Lower leg skin (tissue), 4 donors: ENCODE results near the gene GPD1. TPM values are rescaled to one million over a fixed set of nuclear protein-coding genes. Genes with fewer than 3 reads are reported as not detected.

Experiments used
- DNase-seq, 2 donors: peaks; one replicate each; pipeline ENCODE4 v3.0.0-alpha.2; 2019; ENCODE audit warnings: low spot score in 2 of 2
- H3K4me3 ChIP-seq: fragments of 200-600 bp; sonication (generic); 2 replicates; pipeline ENCODE4 v1.5.1; 2017; ENCODE audit warnings: mild to moderate bottlenecking, low read depth; ENCODE audit not compliant: poor library complexity, severe bottlenecking
- POLR2A ChIP-seq, 2 donors: fragments of 450-650 bp; IDR thresholded peaks; one replicate each; pipeline ENCODE4 v1.6.1; 2016 to 2017; ENCODE audit warnings: antibody characterized with exemption in 2 of 2, mild to moderate bottlenecking in 1 of 2, moderate library complexity in 1 of 2
- WGBS, 2 donors: methylation state at CpG; one replicate each; pipeline ENCODE4 v1.1.5; 2018; 5-methylcytosine and 5-hydroxymethylcytosine counted together
- intact Hi-C: fragments of 100-400 bp; cut with DNase I; formaldehyde crosslinking; loops from one replicate; pipeline ENCODE4 v1.15.0; 2023; ENCODE audit warnings: low total_unique reads
- total RNA-seq, 4 donors: library from RNA; depleted of rRNA; stranded (reverse); fragments of >200 nt; gene quantifications; one replicate each; pipeline ENCODE4 v1.1.0, GENCODE V29; 2016
- TF ChIP-seq, protein P1 (sequence below), 3 donors: fragments of 450-650 bp; IDR thresholded peaks; one replicate each; pipeline ENCODE4 v1.5.1; 2016; ENCODE audit warnings: antibody characterized with exemption in 3 of 3, mild to moderate bottlenecking in 3 of 3, moderate library complexity in 2 of 3

GPD1 gene
- total RNA-seq, 4 donors from 2014 or later = 29.9 to 38.8 (median 36.7) TPM

- no peak for TF ChIP-seq POLR2A (IDR thresholded peaks at IDR 0.05)
- TF ChIP-seq, protein P1, sequence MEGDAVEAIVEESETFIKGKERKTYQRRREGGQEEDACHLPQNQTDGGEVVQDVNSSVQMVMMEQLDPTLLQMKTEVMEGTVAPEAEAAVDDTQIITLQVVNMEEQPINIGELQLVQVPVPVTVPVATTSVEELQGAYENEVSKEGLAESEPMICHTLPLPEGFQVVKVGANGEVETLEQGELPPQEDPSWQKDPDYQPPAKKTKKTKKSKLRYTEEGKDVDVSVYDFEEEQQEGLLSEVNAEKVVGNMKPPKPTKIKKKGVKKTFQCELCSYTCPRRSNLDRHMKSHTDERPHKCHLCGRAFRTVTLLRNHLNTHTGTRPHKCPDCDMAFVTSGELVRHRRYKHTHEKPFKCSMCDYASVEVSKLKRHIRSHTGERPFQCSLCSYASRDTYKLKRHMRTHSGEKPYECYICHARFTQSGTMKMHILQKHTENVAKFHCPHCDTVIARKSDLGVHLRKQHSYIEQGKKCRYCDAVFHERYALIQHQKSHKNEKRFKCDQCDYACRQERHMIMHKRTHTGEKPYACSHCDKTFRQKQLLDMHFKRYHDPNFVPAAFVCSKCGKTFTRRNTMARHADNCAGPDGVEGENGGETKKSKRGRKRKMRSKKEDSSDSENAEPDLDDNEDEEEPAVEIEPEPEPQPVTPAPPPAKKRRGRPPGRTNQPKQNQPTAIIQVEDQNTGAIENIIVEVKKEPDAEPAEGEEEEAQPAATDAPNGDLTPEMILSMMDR (IDR thresholded peaks at IDR 0.05) = no peak
- intact Hi-C loops = no loop called here
- 87 to 88% methylated on average over 6 of the region's 6 CpGs for WGBS, 2 donors
- no peak for DNase-seq
- H3K4me3 ChIP-seq = no peak overlapping the region
Observed at GRCh38 chr12:50097952-50098351, 5.9 kb upstream of the GPD1 start.

DNA sequence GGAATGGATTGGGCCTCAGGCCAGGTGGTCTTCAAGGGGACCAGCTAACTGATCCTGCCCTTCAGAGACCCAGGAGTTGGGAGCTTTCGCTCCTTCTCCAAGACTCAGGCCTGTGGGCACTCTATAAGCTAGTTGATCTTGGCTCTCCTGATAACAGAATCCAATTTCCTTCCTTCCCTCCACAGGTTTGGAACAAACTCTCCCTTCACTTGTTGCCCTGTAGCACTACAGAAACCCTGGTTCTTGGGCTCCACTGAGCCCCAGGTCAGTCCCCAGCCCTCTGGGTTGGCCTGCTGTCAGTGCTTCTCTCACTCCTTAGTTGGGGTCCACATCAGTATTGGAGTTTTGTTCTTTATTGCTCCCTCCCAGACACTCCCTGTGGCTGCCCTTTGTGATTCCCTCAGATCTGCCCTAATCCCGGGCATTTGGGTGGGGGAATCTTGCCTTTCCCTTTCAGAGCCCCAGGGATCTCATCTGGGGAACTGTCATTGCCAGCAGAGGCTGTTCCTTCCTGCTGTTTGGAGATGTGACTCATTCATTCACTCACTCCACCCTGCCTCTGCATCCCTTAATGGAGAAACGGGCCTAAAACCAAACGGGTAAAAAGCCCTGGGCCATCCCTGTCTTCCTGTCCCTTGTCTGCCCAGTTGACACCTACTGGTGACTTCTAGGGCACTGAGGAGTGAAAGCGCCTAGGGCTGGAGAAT, 4.4 kb upstream of the GPD1 start:
- no peak overlapping the region for H3K4me3 ChIP-seq
- intact Hi-C loops = no loop called here
- WGBS, 2 donors = 36 to 37% methylated on average over 5 of the region's 5 CpGs
- TF ChIP-seq, protein P1 (IDR thresholded peaks at IDR 0.05) = no peak
- TF ChIP-seq POLR2A (IDR thresholded peaks at IDR 0.05) = no peak
- no peak for DNase-seq

DNA sequence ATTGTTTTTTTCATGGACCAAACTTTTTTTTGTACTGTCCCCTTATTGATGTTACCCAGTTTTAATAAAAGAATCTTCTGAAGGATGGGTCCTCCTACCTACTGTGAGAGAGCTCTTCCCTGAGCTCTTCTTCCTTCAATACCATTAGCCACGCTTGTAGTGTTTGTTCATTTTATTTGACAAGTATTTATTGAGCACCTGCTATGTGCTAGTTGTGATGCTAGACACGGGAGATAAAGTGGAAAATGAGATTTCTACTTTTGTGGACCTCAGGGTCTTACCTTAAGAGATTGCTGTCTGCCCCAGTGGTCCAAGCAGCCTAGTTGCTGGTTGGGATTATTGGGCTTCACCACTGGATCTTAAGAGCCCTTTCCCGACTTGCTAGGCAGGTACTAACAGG, 3.2 kb upstream of the GPD1 start:
- TF ChIP-seq, protein P1 (IDR thresholded peaks at IDR 0.05) = no peak
- no peak for TF ChIP-seq POLR2A (IDR thresholded peaks at IDR 0.05)
- intact Hi-C loops = no loop called here
- no peak for DNase-seq
- 88 to 89% methylated on average over 3 of the region's 3 CpGs for WGBS, 2 donors
- H3K4me3 ChIP-seq = no peak overlapping the region

- no peak overlapping the region for H3K4me3 ChIP-seq
- WGBS, 2 donors = 72 to 86% methylated on average over 3 of the region's 3 CpGs
- intact Hi-C loops = no loop called here
- DNase-seq = no peak
- no peak for TF ChIP-seq POLR2A (IDR thresholded peaks at IDR 0.05)
Observed at GRCh38 chr12:50101663-50102062, 2.1 kb upstream of the GPD1 start.

DNA sequence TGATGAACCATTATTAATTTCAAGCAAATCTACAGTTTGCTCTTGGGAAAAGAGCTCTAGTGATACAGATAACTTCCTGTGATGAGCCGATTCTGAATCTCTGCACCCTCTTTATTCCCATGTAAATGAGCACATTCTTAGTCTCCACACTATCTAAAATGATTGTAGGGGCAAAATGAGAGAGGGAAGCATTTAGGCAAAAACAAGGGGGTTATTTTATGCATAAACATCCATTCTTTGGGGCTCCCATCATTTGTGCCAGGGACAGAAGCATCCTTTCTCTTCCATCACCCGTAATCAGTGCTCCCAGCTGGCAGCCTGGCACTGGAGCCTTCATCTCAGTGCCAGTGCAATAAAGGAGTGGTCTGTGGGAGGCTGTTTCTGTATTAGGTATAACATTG, 1.7 kb upstream of the GPD1 start:
- intact Hi-C loops = no loop called here
- DNase-seq = no peak
- WGBS, 2 donors = 67 to 84% methylated on average over 2 of the region's 2 CpGs
- no peak for TF ChIP-seq POLR2A (IDR thresholded peaks at IDR 0.05)
- TF ChIP-seq, protein P1 (IDR thresholded peaks at IDR 0.05) = no peak
- no peak overlapping the region for H3K4me3 ChIP-seq

GRCh38 chr12:50102646-50103309, 1.0 kb upstream of the GPD1 start:
- WGBS, 2 donors = 87 to 89% methylated on average over 8 of the region's 8 CpGs

More at GRCh38 chr12:50102646-50103309, 1.0 kb upstream of the GPD1 start:
- TF ChIP-seq, protein P1 (IDR thresholded peaks at IDR 0.05) = no peak
- TF ChIP-seq POLR2A (IDR thresholded peaks at IDR 0.05) = no peak
- intact Hi-C loops = no loop called here
- H3K4me3 ChIP-seq = no peak overlapping the region
- no peak for DNase-seq
